ENCODE results near the gene ADCY9.
"Not testable (repeated sequence)": the region's sequence is repeated elsewhere in the genome, so short reads cannot be mapped to it uniquely, and the experiment has no call there.

ADCY9 gene

DNA sequence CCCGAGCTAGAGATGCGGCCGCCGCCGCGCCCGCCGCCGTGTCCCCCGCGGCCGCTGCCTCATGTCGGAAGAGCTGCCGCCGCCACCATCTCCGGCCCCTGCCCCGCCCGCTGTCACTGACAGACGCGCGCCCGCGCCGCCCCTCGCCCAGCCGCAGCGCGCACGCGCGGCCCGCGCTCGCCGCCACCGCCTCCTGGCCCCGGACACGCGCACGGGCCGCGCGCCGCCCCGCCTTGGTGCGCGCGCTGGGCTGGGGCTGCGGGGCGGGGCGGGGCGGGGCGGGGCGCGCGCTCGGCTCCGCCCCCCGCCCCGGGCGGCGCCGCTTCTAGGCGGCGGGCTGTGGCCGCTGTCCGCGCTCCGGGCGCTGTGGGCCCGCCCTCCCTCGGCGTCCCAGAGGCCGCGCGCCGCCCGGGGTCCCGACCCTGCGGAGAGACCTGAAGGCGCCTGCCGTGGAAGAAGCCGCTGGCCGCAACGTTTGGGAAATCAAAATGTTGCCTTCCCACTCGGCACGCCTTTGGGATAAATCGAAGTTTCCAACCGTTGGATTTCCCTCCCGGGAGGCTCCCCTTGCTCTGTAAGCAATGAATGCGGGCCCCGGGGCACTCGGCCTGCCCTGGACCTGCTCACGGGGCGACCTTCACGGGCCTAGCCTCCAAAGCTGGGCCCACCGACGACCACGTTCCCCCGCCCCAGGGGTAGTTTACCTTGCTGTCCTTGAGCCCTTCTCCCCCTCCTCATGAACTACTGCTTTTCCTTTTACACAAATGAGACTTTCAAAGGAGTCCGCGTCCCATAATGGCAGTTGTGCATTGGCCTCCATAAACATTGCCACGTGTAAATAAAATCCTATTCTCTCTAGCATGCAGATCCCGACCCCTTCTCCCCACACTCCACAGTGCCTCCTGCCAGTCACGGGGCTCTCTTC is at the start of gene ADCY9:
ADCY9 (minus strand) TSS at position 118 of the 925 bp plus-strand sequence. CDS start 1,000 bp downstream, outside the sequence.
- peak; percentile 35 to 65 (median 51) for DNase-seq (ENCODE audit: low read depth in 2 of 3, low spot score in 1 of 3)

DNA sequence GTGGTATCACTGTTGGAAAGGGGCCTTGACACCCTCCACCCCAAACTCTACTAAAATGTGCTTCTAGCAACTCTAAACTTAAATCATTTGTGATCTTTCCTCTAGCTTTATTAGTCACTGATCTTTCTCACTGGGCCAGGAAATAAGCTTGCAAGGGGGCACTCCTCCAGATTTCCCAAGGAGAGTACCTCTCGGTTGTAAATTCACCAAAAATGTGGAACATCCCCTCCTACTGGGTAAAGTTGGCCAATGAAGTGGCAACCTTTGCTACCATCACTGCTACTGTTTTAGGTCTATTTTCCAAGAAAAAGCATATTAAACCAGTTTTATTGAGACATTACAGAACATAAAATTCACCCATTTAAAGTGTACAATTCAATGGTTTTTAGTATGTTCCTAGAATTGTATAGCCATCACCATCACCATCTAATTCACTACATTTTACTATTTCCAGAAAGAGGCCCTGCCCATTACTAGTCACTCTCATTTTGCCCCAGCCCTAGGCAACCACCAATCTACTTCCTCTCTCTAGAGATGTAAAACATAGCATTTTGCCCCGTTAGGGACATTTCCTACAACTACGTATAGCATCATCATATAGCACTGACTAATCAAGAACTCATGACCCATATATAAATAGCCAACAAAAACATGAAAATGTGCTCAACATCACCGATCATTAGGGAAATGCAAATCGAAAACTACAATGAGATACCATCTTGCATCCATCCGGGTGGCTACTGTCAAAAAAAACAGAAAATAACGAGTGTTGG is 44.6 kb upstream of the ADCY9 start:
- no peak for DNase-seq (ENCODE audit: low read depth in 2 of 3, low spot score in 1 of 3)

DNA sequence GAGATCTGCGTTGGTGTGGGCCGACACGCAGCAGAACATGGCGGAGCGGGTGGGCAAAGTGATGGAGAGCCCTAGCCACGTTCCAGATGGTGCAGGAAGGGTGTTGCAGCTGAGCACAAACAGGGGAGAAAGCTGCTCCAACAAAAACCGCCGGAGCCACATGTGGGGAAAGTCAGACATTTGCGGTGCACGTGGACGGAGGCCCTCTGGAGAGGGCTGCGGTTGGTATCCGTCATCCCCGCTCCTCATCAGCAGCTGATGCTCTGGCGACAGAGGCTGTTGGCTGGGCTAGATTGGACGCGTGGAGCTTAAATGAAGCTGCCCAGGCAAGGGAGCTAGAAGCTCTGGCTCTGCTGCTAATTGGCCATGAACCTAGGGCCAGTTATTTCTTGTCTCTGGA is 43.5 kb upstream of the ADCY9 start:
- DNase-seq (ENCODE audit: low read depth in 2 of 3, low spot score in 1 of 3), result no peak

DNA sequence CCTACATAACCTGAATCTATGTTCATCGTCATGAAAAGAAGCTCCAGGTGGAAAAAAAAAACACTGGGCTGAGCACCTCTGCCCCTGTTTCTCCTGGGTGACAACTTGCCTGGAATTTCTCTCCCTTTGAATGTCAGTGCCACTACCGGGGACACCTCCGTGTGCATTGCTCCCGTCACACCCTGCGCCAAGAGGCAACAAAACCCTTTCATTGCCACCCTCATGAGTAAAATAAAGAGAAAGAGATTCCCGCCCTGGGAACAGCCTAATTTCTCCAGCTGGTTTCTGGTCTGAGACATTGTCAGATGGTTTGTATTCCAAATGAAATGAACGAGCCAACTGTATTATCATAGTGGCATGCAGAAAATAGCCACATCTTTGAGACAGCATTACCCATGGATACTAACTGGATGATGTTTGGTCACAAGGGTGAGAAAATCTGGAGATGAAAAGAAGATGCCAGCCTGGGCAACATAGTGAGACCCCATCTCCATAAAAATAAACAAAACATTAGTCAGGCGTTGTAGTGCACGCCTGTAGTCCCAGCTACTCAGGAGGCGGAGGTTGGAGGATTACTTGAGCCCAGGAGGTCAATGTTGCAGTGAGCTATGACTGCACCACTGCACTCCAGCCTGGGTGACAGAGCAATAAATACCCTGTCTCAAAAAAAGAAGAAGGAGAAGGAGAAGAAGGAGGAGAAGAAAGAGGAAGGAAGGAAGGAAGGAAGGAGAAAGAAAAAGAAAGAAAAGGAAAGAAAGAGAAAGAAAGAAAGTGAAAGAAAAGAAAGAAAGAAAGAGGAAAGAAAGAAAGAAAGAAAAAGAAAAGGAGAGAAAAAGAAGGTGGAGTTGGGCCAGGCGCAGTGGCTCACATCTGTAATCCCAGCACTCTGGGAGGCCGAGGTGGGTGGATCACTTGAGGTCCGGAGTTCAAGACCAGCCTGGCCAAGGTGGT is 42.2 kb upstream of the ADCY9 start:
- DNase-seq (ENCODE audit: low read depth in 2 of 3, low spot score in 1 of 3), result no peak

DNA sequence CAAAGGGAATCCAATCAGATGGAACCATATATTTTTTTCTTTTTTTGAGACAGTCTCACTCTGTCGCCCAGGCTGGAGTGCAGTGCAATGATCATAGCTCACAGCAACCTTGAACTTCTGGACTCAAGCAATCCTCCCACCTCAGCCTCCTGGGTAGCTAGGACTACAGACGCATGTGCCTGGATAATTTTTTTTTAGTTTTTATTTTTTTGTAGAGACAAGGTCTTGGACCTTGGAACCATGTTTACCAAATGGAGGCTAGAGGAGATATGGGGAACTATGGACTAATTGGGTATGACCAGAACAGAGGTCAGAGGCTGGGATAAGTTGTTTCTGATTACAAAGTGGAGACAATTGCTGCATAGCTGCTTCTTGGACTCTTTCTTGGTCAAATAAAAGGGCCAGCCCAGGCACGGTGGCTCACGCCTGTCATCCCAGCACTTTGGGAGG is 41.2 kb upstream of the ADCY9 start:
- no peak for DNase-seq (ENCODE audit: low read depth in 2 of 3, low spot score in 1 of 3)

DNA sequence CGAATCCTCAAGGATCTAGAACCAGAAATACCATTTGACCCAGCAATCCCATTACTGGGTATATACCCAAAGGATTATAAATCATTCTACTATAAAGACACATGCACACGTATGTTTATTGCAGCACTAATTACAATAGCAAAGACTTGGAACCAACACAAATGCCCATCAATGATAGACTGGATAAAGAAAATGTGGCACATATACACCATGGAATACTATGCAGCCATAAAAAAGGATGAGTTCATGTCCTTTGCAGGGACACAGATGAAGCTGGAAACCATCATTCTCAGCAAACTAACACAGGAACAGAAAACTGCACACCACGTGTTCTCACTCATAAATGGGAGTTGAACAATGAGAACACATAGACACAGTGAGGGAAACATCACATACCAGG is 40.3 kb upstream of the ADCY9 start:
- not testable (repeated sequence) for DNase-seq (ENCODE audit: low read depth in 2 of 3, low spot score in 1 of 3)

DNA sequence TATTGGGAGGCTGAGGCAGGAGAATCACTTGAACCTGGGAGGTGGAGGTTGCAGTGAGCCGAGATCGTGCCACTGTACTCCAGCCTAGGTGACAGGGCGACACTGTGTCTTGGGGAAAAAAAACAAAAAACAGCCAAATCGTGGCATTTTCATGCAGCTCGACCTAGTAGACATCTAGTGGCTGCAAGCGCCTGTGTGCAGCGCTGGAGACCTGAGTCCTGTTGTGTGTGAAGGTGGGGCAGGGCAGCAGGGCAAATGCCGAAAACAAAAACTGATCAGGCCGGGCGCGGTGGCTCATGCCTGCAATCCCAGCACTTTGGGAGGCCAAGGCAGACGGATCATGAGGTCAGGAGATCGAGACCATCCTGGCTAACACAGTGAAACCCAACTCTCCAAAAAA is 37.1 kb upstream of the ADCY9 start:
- DNase-seq (ENCODE audit: low read depth in 2 of 3, low spot score in 1 of 3), result not testable (repeated sequence)

DNA sequence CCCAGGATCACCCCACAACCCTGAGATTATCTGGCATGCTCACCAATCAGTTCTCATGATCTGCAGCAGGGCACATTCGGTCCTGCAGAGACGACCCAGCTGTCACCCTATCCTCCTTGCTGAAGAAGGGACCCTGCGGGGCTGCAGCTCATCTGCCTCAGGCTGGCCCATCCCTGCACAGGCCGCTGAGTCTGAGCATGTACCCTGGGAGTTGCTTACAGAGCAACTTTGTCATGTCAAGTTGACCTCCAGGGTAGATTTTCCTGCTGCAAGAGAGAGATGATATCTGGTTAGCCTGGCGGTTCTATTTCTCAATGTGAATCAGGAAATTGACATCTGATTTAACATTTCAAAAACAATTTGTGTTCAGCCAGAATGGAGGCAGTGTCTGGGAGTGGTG is 36.0 kb upstream of the ADCY9 start:
- DNase-seq (ENCODE audit: low read depth in 2 of 3, low spot score in 1 of 3), result no peak

DNA sequence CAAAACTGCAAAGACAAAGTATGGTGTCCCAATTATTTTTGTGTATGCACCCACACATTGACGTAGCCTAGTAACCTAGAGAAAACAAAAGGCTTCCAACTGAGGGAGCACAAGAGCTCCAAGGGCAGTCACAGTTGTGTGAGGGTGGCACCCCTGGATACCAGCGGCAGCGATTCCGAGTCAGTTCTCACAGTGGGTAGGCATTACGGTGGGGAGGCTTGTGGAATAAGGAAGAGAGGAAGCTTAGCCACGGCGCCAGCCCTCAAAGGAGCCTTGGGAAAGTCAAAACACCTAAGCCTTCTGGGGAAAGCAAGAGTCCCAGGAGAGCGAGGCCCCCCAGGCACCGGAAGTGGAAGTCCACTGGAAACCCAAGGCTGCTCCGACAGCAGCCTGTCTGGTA is 31.0 kb upstream of the ADCY9 start:
- no peak for DNase-seq (ENCODE audit: low read depth in 2 of 3, low spot score in 1 of 3)

DNA sequence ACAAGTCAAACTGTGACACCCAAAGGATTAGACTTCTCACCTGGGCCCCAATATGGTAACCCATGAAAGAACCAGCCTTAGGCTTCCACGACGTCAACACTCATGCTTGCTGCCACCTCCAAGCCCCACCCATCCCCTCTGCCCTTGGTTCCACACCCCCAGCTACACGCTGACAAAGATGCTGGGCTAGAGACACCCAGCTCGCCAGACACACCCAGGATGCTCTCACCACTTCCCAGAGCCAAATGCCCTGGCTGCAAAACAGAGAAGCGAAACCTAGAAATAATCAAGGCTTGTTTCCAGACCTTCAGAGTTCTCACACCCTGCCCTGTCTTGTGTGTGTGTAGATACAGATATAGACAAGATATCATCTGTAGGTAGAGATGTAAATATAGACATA is 26.0 kb upstream of the ADCY9 start:
- DNase-seq (ENCODE audit: low read depth in 2 of 3, low spot score in 1 of 3), result no peak

DNA sequence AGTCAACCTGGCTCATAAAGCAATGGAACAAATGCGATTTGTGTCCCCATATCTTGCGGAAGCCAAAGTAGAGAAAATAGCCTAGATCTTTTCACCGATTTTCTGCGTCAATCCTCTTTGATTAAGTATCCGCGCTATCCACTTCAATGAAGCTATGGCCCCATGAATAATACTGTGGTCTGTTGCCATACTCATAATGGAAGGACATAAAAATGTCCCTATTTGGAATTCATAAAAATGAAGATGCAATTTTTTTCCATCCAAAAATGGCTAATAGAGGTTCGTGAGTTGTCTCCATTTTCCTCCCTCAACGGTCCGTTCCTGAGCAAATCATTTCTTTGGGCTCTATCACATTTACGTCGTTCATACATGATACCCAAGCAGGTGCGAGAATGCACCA is 25.4 kb upstream of the ADCY9 start:
- DNase-seq (ENCODE audit: low read depth in 2 of 3, low spot score in 1 of 3), result no peak

DNA sequence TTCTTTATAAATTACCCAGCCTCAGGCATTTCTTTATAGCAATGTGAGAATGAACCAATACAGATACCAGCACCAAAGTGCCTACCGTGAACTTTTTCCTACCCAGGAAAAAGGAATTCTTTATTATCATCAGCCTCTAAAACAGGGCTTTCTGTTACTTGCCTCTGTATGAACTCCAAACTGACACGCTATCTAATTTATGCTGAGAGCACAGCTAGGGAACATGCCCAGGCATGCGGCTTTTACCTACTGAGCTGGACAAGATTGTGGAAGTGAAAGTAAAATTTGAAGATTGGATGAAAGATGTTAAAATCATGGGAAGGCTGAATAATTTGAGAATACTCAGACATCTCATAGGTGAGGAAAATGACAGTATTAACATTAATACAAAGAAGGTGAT is 24.4 kb upstream of the ADCY9 start:
- no peak for DNase-seq (ENCODE audit: low read depth in 2 of 3, low spot score in 1 of 3)

DNA sequence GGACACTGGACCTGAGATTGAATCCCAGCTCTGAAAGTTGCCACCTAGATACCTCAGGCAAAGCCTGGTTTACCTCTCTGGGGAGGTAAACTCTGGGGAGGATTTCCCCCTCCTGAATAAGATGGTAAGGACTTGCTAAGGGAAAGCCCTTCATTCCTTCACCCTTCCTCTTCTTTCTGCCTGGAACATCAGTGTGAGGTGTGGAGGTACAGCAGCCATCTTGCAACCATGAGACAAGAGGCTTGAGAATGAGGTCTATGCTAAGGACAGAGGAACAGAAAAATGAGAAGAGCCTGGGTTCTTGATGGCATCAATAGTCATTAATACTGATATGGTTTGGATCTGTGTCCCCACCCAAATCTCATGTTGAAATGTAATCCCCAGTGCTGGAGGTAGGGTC is 23.7 kb upstream of the ADCY9 start:
- DNase-seq (ENCODE audit: low read depth in 2 of 3, low spot score in 1 of 3), result no peak

DNA sequence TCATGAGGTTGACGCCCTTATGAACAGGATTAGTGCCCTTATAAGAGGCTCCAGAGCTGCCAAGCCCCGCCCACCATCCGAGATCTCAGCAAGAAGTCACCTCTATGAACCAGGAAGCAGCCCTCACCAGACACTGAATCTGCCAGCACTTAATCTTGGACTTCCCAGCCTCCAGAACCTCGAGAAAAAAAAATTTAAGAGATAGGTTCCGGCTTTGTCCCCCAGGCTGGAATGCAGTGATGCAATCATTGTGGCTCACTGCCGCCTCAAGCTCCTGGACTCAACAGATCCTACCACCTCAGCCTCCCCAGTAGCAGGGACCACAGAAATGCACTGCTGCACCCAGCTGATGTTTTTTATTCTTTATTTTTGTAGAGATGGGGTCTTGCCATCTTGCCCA is 22.5 kb upstream of the ADCY9 start:
- DNase-seq (ENCODE audit: low read depth in 2 of 3, low spot score in 1 of 3), result no peak

DNA sequence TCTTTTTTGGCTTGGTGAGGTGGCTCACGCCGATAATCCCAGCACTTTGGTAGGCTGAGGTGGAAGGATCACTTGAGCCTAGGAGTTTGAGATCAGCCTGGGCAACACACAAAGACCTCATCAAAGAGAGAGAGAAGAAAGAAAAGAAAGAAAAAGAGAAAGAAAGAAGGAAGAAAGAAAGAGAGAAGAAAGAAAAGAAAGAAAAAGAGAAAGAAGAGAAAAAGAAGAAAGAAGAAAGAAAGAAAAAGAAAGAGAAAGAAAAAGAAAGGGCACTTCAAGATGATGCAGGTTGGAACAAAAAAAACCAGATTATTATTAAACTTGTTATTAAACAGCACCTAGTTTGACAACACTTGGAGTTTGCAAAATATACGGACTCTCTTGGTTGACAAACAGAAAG is 21.2 kb upstream of the ADCY9 start:
- no peak for DNase-seq (ENCODE audit: low read depth in 2 of 3, low spot score in 1 of 3)

DNA sequence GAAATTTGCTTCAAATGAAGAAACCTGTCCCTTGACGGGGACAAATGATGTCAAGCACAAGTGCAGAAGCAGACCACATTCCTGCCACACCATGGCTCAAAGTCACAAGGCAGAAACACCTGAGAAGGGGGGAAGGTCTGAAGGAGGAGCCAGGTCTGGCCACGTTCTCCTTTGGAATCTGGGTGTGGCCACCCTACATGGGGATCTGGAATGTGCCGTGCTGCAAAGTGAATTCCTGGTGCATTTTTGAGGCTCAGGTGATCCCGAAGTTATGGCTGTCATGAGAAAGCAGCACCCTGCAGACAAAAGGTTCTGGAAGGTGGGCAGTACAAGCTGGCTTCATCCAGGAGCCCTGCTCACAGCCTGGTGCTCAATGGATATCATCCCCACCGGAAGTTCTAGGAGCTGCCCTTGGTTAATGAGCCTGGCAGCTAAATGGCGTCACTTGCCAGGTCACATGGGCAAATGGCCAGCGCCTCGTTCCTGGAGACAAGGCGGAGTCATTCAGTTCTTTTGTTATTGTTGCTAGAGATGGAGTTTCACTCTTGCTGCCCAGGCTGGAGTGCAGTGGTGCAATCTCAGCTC is 20.1 kb upstream of the ADCY9 start:
- no peak for DNase-seq (ENCODE audit: low read depth in 2 of 3, low spot score in 1 of 3)

DNA sequence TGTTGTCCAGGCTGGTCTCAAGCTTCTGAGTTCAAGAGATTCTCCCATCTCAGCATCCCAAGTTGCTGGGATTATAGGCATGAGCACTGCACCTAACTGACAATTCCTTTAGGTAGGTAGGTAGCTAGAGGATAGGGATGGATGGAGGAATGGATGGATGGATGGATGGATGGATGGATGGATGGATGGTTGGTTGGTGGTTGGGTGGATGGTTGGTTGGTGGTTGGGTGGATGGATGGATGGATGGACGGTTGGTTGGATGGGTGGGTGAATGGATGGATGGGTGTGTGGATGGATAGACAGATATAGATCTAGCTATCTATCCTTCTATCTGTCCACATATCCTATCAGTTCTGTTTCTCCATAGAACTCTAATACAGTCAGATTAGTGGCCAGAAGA is 19.3 kb upstream of the ADCY9 start:
- DNase-seq (ENCODE audit: low read depth in 2 of 3, low spot score in 1 of 3), result no peak

DNA sequence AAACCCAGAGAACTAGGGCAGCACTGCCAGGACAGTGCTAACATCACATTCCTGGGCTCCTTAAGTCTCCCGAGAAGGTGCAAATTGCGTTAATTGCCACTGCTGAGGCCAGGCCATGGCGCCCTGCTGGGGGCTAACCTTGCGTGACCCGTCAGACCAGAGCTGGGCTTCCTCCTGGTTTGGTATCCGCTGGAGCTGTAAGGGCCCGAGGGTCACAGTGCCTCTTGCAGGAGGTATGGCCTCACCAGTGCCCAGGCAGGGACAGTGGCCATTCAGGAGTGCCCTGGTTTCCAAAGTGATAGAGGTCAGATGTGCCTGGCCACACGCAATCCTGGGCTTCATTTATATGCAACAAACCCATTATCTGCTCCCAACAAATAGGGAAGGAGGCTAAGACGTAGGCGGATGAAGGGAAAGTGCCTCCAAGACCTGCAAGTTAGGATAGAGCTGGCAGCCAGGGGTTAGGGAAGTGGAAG is 17.7 kb upstream of the ADCY9 start:
- DNase-seq (ENCODE audit: low read depth in 2 of 3, low spot score in 1 of 3), result no peak

DNA sequence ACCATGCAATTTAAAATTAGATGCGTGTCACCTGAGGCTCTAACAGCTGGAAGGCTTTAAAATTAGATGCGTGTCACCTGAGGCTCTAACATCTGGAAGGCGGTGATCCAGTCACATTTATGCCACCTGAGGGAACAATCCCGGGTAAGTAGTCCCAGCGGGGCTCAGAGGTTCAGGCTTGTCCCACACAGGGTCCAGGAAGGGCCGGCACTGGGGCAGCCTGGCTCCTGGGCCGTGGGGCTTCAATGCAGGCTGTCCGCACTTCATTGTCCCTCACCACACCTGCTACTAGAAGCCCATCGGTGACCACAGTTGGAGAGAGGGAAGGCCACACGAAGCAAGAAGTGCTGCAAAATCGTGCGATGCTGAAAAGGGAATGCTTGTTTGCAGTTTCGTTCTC is 15.4 kb upstream of the ADCY9 start:
- DNase-seq (ENCODE audit: low read depth in 2 of 3, low spot score in 1 of 3), result no peak

DNA sequence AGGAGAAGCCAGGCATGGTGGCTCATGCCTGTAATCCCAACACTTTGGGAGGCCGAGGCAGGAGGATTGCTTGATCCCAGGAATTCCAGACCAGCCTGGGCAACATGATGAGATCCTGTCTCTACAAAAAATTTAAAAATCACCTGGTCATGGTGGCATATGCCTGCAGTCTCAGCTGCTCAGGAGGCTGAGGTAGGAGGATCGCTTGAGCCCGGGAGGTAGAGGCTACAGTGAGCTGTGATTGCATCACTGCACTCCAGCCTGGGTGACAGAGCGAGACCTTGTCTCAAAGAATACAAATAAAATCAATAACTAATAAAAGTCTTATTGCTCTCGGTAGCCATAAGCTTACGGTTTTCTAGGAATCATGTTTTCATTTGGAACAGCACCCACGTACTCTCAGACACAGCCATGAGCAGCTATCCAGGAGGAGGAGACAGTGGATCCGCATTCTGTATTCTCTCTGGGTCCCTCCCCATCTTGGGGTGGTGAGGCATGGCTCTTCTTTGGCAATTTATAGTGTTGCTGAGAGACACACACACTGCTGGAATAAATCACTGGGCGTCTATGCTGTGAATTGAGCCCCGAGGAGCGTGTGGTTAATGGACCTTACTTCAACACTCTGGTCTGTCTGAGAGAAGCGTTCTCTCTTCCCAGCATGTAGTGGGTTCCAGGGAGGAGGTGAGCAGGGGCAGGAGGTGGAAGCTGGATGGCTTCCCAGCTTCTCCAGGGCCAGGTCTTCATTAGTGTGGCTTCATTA is 8.5 kb upstream of the ADCY9 start:
- DNase-seq (ENCODE audit: low read depth in 2 of 3, low spot score in 1 of 3), result no peak

Measured in stimulated activated CD4-positive, alpha-beta T cell treated with anti-CD3 and anti-CD28 coated beads, Interleukin-12 subunit alpha, Interleukin-12 subunit beta, amount 100 ng/mL, for 48 hours (primary cell).